Endodermal cell (in vitro differentiated cells): Measurements from ENCODE around the gene RANGAP1. TPM values are rescaled to one million over a fixed set of nuclear protein-coding genes. Genes with fewer than 3 reads are reported as not detected.

Source experiments
- DNase-seq: peaks from one replicate; pipeline ENCODE4 v3.0.0-alpha.2; 2017
- H3K27ac ChIP-seq: 2 replicates; pipeline ENCODE4 v1.5.1; 2013; ENCODE audit warnings: mild to moderate bottlenecking, low read depth, low read length, moderate library complexity
- H3K27me3 ChIP-seq: 2 replicates; pipeline ENCODE4 v1.6.1; 2013; ENCODE audit warnings: mild to moderate bottlenecking, low read length, moderate library complexity; ENCODE audit not compliant: insufficient read depth, control insufficient read depth, poor library complexity, severe bottlenecking
- H3K36me3 ChIP-seq: 2 replicates; pipeline ENCODE4 v1.7.0; 2013; ENCODE audit warnings: mild to moderate bottlenecking, low read length, moderate library complexity; ENCODE audit not compliant: control insufficient read depth, insufficient read depth
- H3K4me1 ChIP-seq: one replicate; pipeline ENCODE4 v1.7.0; 2013; ENCODE audit warnings: low read length; ENCODE audit not compliant: control insufficient read depth, insufficient read depth
- H3K4me3 ChIP-seq: 2 replicates; pipeline ENCODE4 v1.5.1; 2013; ENCODE audit warnings: mild to moderate bottlenecking, low read length, moderate library complexity
- H3K9ac ChIP-seq: 2 replicates; pipeline ENCODE4 v1.6.1; 2013; ENCODE audit warnings: mild to moderate bottlenecking, low read length, moderate library complexity; ENCODE audit not compliant: poor library complexity, severe bottlenecking; ENCODE audit errors: extremely low read depth
- H3K9me3 ChIP-seq: 2 replicates; pipeline ENCODE4 v1.6.1; 2013; ENCODE audit warnings: mild to moderate bottlenecking, low read length, moderate library complexity; ENCODE audit not compliant: control insufficient read depth
- H3K27ac Mint-ChIP-seq: 2 replicates; pipeline ENCODE4 v1.8.0; 2020; ENCODE audit warnings: mixed read lengths
- H3K27me3 Mint-ChIP-seq: 2 replicates; pipeline ENCODE4 v1.8.0; 2021; ENCODE audit warnings: mild to moderate bottlenecking, mixed read lengths; ENCODE audit not compliant: insufficient read depth
- H3K36me3 Mint-ChIP-seq: 2 replicates; pipeline ENCODE4 v1.8.0; 2020; ENCODE audit warnings: low read depth, mixed read lengths
- H3K4me1 Mint-ChIP-seq: 2 replicates; pipeline ENCODE4 v1.8.0; 2020; ENCODE audit warnings: mixed read lengths
- H3K4me3 Mint-ChIP-seq: 2 replicates; pipeline ENCODE4 v1.8.0; 2020; ENCODE audit warnings: mild to moderate bottlenecking, moderate library complexity, mixed read lengths
- H3K9me3 Mint-ChIP-seq: 2 replicates; pipeline ENCODE4 v1.8.0; 2020; ENCODE audit warnings: mild to moderate bottlenecking, mixed read lengths
- WGBS, 2 experiments: methylation state at CpG; one replicate each; pipeline versions ENCODE4 v1.1.5 to v1.1.7; 2013; ENCODE audit warnings: missing lambda C conversion rate in 2 of 2, mixed read lengths in 1 of 2; ENCODE audit not compliant: insufficient coverage in 1 of 2, insufficient read length in 1 of 2; 5-methylcytosine and 5-hydroxymethylcytosine counted together
- total RNA-seq, 2 donors: library from RNA; stranded (reverse); fragmentation: NEBNext Ultra II Directional in 1 of 2; extraction: Animal tissue kit (Norgen Biotek cat#: 25700) in 1 of 2; gene quantifications; 2 replicates in 1 of 2; 3 replicates in 1 of 2; pipeline ENCODE4 v1.2.1, GENCODE V29; 2021
- TF ChIP-seq, protein P1 (sequence below): fragments of 200-600 bp; sonication (generic); conservative IDR thresholded peaks from 2 replicates; pipeline ENCODE4 v1.5.0; 2021; ENCODE audit warnings: antibody characterized with exemption, mild to moderate bottlenecking

RANGAP1 gene
- total RNA-seq, 2 donors from 2014 or later, result 95.2 to 122 TPM

DNA sequence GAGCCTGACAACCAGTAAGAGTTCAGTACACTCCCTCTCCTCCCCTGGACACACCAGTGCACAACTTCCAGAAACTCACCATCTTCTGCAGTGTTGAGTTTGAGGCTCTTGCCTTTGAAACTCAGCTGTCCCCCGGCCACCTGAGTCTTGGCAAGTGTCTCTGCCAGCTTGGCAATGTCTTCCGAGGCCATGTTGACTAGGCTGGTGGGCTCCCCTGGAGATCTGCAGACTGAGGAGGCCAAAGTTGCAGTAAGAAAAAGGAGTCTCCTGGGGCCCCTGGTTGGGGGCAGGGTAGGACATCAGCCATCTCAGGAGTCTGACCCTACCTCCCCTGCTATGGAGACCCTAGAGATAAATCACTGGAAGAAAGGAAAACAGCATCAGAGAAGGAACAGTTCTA is 5.1 kb downstream of the RANGAP1 start:
- Mint-ChIP-seq H3K36me3 (peaks cover 58% of the 10 kb centered on the region), H3K4me3 (no peak overlapping the region), H3K27ac (no peak overlapping the region), H3K9me3 (no peaks in the 10 kb centered on the region), H3K4me1 (peaks cover 3% of the 10 kb centered on the region), H3K27me3 (no peaks in the 10 kb centered on the region)
- no peak for DNase-seq
- WGBS, 2 experiments, result 94% methylated on average over 2 of the region's 2 CpGs; no CpG with 5 or more reads in 1 of the 2 experiments
- H3K36me3 ChIP-seq, result peaks cover 72% of the 10 kb centered on the region
- TF ChIP-seq, protein P1, sequence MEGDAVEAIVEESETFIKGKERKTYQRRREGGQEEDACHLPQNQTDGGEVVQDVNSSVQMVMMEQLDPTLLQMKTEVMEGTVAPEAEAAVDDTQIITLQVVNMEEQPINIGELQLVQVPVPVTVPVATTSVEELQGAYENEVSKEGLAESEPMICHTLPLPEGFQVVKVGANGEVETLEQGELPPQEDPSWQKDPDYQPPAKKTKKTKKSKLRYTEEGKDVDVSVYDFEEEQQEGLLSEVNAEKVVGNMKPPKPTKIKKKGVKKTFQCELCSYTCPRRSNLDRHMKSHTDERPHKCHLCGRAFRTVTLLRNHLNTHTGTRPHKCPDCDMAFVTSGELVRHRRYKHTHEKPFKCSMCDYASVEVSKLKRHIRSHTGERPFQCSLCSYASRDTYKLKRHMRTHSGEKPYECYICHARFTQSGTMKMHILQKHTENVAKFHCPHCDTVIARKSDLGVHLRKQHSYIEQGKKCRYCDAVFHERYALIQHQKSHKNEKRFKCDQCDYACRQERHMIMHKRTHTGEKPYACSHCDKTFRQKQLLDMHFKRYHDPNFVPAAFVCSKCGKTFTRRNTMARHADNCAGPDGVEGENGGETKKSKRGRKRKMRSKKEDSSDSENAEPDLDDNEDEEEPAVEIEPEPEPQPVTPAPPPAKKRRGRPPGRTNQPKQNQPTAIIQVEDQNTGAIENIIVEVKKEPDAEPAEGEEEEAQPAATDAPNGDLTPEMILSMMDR, result no peak
- no peak overlapping the region for H3K27ac ChIP-seq
- no peaks in the 10 kb centered on the region for H3K4me1 ChIP-seq
- no peaks in the 10 kb centered on the region for H3K27me3 ChIP-seq
- no peaks in the 10 kb centered on the region for H3K9me3 ChIP-seq
- no peak overlapping the region for H3K4me3 ChIP-seq
- no peak overlapping the region for H3K9ac ChIP-seq

DNA sequence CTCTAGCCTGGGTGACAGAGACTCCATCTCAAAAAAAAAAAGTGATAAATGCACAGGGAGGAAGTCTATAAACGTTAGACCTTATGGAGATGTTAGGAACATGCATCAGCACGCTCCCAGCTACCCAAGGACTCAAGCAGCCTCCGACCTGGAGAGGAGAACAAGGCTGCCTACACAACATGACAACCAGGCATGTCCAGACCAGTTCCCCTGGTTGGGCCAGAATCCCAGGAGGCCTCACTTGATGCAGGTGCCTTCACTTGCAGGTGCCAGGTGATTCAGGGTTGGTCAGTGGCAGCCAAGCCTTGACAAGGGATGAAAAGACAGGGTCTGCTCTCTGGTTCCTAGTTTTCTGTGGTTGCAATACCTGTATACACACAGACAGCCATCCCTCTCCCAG is 5.9 kb downstream of the RANGAP1 start:
- 96% methylated on average over 3 of the region's 3 CpGs for WGBS, 2 experiments
- H3K27ac Mint-ChIP-seq, result no peak overlapping the region

DNA sequence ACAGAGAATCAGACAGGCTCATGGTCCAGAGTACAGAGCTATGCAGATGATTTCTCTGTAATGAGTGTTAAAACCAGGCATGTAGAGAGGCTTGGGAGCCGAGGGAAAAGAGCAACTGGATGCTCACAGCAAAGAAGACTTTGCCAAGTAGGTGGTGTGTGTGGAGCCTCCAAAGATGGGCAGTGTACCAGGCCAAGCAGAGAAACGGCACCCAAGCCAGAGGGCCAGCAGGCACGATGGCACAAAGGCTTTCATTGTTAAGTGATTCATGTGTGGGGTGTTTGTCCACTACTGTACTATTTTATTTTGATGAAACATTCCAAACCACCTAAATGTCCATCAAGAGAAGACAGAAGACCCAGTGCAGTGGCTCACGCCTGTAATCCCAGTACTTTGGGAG is 11.1 kb downstream of the RANGAP1 start:
- H3K4me3 ChIP-seq, result no peak overlapping the region
- H3K4me1 ChIP-seq, result no peaks in the 10 kb centered on the region
- Mint-ChIP-seq H3K27ac (no peak overlapping the region), H3K4me1 (no peaks in the 10 kb centered on the region), H3K4me3 (no peak overlapping the region), H3K36me3 (peaks cover 70% of the 10 kb centered on the region), H3K9me3 (no peaks in the 10 kb centered on the region), H3K27me3 (no peaks in the 10 kb centered on the region)
- H3K27ac ChIP-seq, result no peak overlapping the region
- WGBS, 2 experiments, result 91 to 100% methylated on average over 2 to 3 of the region's 4 CpGs
- no peak for DNase-seq
- H3K36me3 ChIP-seq, result peaks cover 78% of the 10 kb centered on the region
- TF ChIP-seq, protein P1, result no peak
- H3K27me3 ChIP-seq, result no peaks in the 10 kb centered on the region
- H3K9me3 ChIP-seq, result no peaks in the 10 kb centered on the region
- no peak overlapping the region for H3K9ac ChIP-seq

More for the DNA sequence above, 5.9 kb downstream of the RANGAP1 start:
- peaks cover 80% of the 10 kb centered on the region for H3K36me3 ChIP-seq
- no peaks in the 10 kb centered on the region for H3K9me3 ChIP-seq
- no peak overlapping the region for H3K27ac ChIP-seq
- H3K9ac ChIP-seq, result no peak overlapping the region
- Mint-ChIP-seq H3K9me3 (no peaks in the 10 kb centered on the region), H3K27me3 (no peaks in the 10 kb centered on the region), H3K4me1 (peaks cover under 1% of the 10 kb centered on the region), H3K36me3 (peaks cover 61% of the 10 kb centered on the region), H3K4me3 (no peak overlapping the region)
- no peaks in the 10 kb centered on the region for H3K27me3 ChIP-seq
- no peaks in the 10 kb centered on the region for H3K4me1 ChIP-seq
- no peak for DNase-seq
- H3K4me3 ChIP-seq, result no peak overlapping the region
- TF ChIP-seq, protein P1, result no peak
